Thyroid gland (tissue), 4 donors: ENCODE measurements around the gene SLC5A1.

ENCODE experiments used
- POLR2A ChIP-seq, 2 donors: fragments of 450-650 bp; IDR thresholded peaks; one replicate each; pipeline ENCODE4 v1.6.1; 2017; ENCODE audit warnings: antibody characterized with exemption in 2 of 2, mild to moderate bottlenecking in 2 of 2, moderate library complexity in 1 of 2
- TF ChIP-seq, protein P1 (sequence below), 6 experiments: fragments of 200-600 bp in 3 of 6; fragments of 450-650 bp in 3 of 6; sonication (generic) in 3 of 6; IDR thresholded peaks; one replicate each; pipeline ENCODE4 v1.5.1; 2016 to 2019; ENCODE audit warnings: antibody characterized with exemption in 6 of 6, mild to moderate bottlenecking in 2 of 6, inconsistent platforms in 1 of 6, moderate library complexity in 1 of 6

DNA sequence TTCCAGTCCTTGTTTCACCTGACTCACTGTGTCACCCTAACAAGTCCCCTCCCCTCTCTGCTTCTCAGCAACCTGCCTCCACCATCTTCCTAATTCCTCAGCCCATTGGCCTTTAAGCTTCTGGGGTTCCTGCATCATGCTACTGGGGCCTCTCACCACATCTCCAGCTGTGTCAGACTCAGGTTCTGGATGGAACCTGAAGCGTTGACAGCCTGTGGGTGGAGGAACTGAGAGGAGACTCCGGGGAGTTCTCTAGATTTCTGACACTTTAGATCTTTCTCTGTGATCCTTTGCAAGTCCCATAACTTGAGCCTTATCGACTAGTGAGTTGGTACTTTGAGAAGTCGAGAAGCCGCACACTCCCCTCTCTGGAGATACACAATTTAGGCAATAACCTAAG lies 11.6 kb upstream of the SLC5A1 start:
- TF ChIP-seq, protein P1, sequence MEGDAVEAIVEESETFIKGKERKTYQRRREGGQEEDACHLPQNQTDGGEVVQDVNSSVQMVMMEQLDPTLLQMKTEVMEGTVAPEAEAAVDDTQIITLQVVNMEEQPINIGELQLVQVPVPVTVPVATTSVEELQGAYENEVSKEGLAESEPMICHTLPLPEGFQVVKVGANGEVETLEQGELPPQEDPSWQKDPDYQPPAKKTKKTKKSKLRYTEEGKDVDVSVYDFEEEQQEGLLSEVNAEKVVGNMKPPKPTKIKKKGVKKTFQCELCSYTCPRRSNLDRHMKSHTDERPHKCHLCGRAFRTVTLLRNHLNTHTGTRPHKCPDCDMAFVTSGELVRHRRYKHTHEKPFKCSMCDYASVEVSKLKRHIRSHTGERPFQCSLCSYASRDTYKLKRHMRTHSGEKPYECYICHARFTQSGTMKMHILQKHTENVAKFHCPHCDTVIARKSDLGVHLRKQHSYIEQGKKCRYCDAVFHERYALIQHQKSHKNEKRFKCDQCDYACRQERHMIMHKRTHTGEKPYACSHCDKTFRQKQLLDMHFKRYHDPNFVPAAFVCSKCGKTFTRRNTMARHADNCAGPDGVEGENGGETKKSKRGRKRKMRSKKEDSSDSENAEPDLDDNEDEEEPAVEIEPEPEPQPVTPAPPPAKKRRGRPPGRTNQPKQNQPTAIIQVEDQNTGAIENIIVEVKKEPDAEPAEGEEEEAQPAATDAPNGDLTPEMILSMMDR (IDR thresholded peaks at IDR 0.05), result no peak
- TF ChIP-seq POLR2A (IDR thresholded peaks at IDR 0.05), result no peak
